ENCODE results near the gene OTX2.

The OTX2 gene

GRCh38 chr14:56813143-56813551 is 2.9 kb upstream of the OTX2 start:
- in situ Hi-C loops (cut with MboI; ENCODE audit: low pct_unique_long_range_greater_than_20kb, low sequenced_read_pairs, unreplicated experiment), result no loop called here
- DNase-seq (ENCODE audit: low spot score), result no peak
- TF ChIP-seq, protein P1, sequence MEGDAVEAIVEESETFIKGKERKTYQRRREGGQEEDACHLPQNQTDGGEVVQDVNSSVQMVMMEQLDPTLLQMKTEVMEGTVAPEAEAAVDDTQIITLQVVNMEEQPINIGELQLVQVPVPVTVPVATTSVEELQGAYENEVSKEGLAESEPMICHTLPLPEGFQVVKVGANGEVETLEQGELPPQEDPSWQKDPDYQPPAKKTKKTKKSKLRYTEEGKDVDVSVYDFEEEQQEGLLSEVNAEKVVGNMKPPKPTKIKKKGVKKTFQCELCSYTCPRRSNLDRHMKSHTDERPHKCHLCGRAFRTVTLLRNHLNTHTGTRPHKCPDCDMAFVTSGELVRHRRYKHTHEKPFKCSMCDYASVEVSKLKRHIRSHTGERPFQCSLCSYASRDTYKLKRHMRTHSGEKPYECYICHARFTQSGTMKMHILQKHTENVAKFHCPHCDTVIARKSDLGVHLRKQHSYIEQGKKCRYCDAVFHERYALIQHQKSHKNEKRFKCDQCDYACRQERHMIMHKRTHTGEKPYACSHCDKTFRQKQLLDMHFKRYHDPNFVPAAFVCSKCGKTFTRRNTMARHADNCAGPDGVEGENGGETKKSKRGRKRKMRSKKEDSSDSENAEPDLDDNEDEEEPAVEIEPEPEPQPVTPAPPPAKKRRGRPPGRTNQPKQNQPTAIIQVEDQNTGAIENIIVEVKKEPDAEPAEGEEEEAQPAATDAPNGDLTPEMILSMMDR (IDR thresholded peaks at IDR 0.05; ENCODE audit: extremely low read depth, insufficient read depth, missing control alignments), result no peak

DNA sequence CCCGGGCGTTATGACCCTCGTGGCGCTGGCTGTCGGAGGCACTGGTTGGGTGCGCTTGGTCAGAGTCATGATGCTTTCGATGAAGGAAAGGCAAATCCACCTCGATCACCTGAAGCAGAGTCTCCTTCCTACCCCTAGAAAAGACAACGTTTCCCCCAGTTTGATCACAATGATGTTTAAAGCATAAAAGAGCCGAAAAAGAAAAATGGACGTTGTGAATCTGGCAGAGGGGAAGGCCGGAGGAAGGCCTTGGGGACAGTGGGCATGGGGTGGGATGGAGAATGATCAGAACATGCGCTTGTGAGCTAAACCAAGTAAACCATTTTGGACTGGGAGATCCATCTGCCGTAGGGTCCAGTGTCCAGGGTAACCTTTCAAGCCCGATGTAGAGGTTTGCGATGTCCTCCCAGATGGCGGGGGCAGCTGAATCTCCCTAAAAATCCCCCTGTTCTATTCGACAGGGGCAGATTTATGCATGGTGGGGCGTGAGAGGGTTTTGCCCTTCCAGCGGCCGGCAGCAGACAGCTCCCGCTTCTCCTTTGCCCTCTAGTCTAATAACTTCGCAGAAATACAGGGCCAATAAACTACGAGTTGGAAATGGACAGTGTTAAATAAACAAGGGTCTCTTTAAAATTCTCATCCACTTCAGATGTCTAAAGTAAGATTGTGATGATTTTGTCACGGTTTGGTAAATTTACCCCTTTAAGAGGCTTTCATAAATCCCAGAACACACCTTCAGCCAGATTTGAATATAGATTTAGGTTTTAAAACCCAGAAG is 2.3 kb upstream of the OTX2 start:
- DNase-seq (ENCODE audit: low spot score), result no peak
- in situ Hi-C loops (cut with MboI; ENCODE audit: low pct_unique_long_range_greater_than_20kb, low sequenced_read_pairs, unreplicated experiment), result no loop called here
- TF ChIP-seq, protein P1 (IDR thresholded peaks at IDR 0.05; ENCODE audit: extremely low read depth, insufficient read depth, missing control alignments), result no peak

DNA sequence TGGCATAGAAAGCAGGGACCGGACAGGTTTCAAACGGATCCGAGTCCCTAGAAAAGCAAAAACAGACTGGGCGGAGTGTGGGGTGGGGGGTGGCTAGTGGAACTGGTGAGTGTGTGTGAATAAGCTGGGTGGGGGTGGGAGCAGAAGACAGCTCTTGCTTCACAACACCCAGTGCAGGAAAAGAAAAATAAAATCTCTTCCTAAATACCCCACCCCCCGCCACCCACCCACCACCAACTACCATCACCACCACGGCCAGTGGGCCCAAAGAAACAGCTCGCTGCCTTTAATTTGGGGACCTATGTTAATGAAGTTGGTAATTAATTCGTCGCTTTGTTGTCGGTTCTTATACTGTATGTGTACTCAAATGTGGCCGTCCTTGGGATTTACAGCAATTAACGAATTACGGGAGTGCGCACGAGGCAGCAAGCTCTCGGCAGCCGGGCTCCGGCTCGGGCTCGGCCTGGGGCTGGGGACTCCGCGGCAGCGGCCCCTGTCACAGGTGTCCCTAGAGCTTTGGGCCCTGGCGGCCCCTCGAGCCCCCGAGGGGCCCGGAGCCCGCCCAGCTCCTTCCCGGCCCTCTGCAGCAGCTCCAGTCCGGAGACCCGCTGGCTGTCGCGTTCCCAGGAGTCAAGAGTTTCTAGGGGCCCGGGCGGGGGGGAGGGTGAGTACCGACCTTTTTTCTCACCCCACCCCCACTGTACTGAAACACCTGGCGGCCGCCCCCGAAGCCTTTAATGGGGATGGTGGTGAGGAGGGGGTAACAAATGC is 1.5 kb upstream of the OTX2 start:
- in situ Hi-C loops (cut with MboI; ENCODE audit: low pct_unique_long_range_greater_than_20kb, low sequenced_read_pairs, unreplicated experiment), result no loop called here
- DNase-seq (ENCODE audit: low spot score), result no peak
- TF ChIP-seq, protein P1 (IDR thresholded peaks at IDR 0.05; ENCODE audit: extremely low read depth, insufficient read depth, missing control alignments), result no peak

GRCh38 chr14:56810836-56811592 is 735 bp upstream of the OTX2 start:
- in situ Hi-C loops (cut with MboI; ENCODE audit: low pct_unique_long_range_greater_than_20kb, low sequenced_read_pairs, unreplicated experiment), result no loop called here
- TF ChIP-seq, protein P1 (IDR thresholded peaks at IDR 0.05; ENCODE audit: extremely low read depth, insufficient read depth, missing control alignments), result no peak
- DNase-seq (ENCODE audit: low spot score), result no peak

DNA sequence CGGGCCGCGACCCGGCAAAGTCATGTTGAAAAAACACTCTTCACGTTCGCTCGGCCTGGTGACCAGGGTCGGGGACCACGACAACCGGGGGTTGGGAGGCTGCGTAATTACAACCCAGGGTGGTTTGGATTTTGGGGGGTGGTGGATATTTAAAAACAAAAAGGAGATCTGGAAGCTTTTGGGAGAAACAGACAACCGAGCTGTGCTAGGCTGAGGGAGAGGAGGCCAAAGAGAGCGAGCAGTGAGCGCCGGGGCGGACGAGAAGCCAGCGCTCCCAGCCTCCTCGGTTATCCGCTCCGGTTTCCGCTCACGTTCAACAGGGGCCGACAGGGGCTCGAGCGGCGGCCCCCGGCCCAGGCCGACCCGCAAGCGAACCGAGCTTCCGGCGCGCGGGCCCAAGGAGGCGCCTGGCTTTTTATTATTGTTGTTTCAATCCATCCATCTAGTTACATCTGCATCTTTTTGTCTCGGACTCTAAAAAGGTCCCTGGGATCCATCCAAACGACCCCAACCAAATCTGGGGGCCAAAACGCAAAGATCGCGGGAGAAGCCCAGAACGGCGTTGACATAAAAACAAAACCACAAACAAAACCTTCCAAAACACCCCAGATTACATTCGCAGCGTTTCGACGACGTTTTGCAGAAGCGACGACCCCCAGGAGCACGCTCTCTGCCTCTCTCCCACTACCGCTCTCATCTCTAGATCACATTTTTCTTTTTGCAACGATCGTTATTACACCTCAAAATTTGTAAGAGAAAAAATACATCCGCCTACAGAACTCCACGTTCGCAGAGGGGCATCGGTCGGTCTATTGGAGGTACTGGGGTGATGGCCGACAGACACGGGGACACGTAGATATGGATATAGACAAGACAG is 771 bp downstream of the OTX2 start:
- DNase-seq (ENCODE audit: low spot score), result no peak
- TF ChIP-seq, protein P1 (IDR thresholded peaks at IDR 0.05; ENCODE audit: extremely low read depth, insufficient read depth, missing control alignments), result no peak
- in situ Hi-C loops (cut with MboI; ENCODE audit: low pct_unique_long_range_greater_than_20kb, low sequenced_read_pairs, unreplicated experiment), result no loop called here
